OCI-LY3 (cell line): ENCODE results near the gene INTS15.

Experiments used
- EZH2phosphoT487 ChIP-seq: fragments of 200-600 bp; shearing (Covaris generic); IDR thresholded peaks from 2 replicates; pipeline ENCODE4 v1.6.1; 2018; ENCODE audit warnings: antibody characterized with exemption, mixed run types, low read depth
- TF ChIP-seq, protein P1 (sequence below): fragments of 200-600, 300-600 bp; sonication (generic); IDR thresholded peaks from 2 replicates; pipeline ENCODE4 v1.5.1; 2014; ENCODE audit warnings: antibody characterized with exemption, low read length, low read depth

DNA sequence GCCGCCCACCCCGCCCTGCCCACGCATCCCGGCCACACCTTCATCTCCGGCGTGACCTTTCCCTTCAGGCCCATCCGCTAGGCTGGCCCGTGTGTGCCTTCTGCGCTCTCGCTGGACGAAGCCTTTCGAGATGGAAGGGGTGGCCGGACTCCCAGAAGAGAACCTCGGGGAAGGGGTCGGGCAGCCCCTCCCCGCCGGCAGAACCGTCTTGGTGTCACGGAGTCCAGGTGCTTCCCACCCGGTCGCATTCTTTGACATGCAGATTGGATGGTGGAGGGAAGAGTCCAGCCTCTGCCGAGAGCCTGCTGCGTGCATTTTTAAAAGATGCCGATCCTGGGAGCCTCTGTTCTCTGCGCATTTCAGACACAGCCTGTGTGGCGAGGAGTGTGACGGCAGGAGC lies 18.3 kb downstream of the INTS15 start:
- TF ChIP-seq, protein P1, sequence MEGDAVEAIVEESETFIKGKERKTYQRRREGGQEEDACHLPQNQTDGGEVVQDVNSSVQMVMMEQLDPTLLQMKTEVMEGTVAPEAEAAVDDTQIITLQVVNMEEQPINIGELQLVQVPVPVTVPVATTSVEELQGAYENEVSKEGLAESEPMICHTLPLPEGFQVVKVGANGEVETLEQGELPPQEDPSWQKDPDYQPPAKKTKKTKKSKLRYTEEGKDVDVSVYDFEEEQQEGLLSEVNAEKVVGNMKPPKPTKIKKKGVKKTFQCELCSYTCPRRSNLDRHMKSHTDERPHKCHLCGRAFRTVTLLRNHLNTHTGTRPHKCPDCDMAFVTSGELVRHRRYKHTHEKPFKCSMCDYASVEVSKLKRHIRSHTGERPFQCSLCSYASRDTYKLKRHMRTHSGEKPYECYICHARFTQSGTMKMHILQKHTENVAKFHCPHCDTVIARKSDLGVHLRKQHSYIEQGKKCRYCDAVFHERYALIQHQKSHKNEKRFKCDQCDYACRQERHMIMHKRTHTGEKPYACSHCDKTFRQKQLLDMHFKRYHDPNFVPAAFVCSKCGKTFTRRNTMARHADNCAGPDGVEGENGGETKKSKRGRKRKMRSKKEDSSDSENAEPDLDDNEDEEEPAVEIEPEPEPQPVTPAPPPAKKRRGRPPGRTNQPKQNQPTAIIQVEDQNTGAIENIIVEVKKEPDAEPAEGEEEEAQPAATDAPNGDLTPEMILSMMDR, result no peak
- TF ChIP-seq EZH2phosphoT487, result no peak
